GM18498 (cell line): ENCODE measurements around the gene FIG4.
"Not testable (repeated sequence)": the region's sequence is repeated elsewhere in the genome, so short reads cannot be mapped to it uniquely, and the experiment has no call there.

Experiments used
- ATAC-seq: cut with Tn5 transposase; IDR thresholded peaks from one replicate; pipeline ENCODE4 v1.9.1; 2021; ENCODE audit warnings: mild to moderate bottlenecking, moderate library complexity; ENCODE audit not compliant: unreplicated experiment

FIG4 gene

GRCh38 chr6:109690737-109691621, at the start of gene FIG4, which contains the start of gene AK9:
Gene FIG4, plus strand, starts transcription at chr6:109691296. Its CDS starts 140 bp downstream, at chr6:109691436.
Gene AK9, minus strand, starts transcription at chr6:109691202. Its CDS starts 15,457 bp downstream, at chr6:109675745.
- peak; percentile 95 for ATAC-seq

- no peak for ATAC-seq
Measured at GRCh38 chr6:109644131-109644530, 47.0 kb upstream of the FIG4 start.

- no peak for ATAC-seq
Measured at GRCh38 chr6:109653264-109653663, 37.8 kb upstream of the FIG4 start.

- ATAC-seq, result no peak
Measured at GRCh38 chr6:109655761-109656262, 35.3 kb upstream of the FIG4 start.

- no peak for ATAC-seq
Measured at GRCh38 chr6:109660526-109661320, 30.4 kb upstream of the FIG4 start.

- no peak for ATAC-seq
Measured at GRCh38 chr6:109662192-109662591, 28.9 kb upstream of the FIG4 start.

- no peak for ATAC-seq
Measured at GRCh38 chr6:109669811-109670210, 21.3 kb upstream of the FIG4 start.

- no peak for ATAC-seq
Measured at GRCh38 chr6:109671733-109672132, 19.4 kb upstream of the FIG4 start.

- no peak for ATAC-seq
Measured at GRCh38 chr6:109672175-109672574, 18.9 kb upstream of the FIG4 start.

- no peak for ATAC-seq
Measured at GRCh38 chr6:109672839-109673238, 18.3 kb upstream of the FIG4 start.

- no peak for ATAC-seq
Measured at GRCh38 chr6:109676724-109677123, 14.4 kb upstream of the FIG4 start.

- ATAC-seq, result no peak
Measured at GRCh38 chr6:109678240-109678639, 12.9 kb upstream of the FIG4 start.

- not testable (repeated sequence) for ATAC-seq
Measured at GRCh38 chr6:109678661-109679505, 12.2 kb upstream of the FIG4 start.

- ATAC-seq, result no peak
Measured at GRCh38 chr6:109686566-109687265, 4.4 kb upstream of the FIG4 start.

GRCh38 chr6:109687271-109687761, 3.8 kb upstream of the FIG4 start:
- ATAC-seq, result no peak

GRCh38 chr6:109690373-109690736, 741 bp upstream of the FIG4 start:
- peak; percentile 58 for ATAC-seq

GRCh38 chr6:109693111-109693510, 2.0 kb downstream of the FIG4 start:
- ATAC-seq, result peak; percentile 41

GRCh38 chr6:109695468-109695867, 4.4 kb downstream of the FIG4 start:
- no peak for ATAC-seq

GRCh38 chr6:109696355-109696754, 5.3 kb downstream of the FIG4 start:
- no peak for ATAC-seq

GRCh38 chr6:109701221-109701620, 10.1 kb downstream of the FIG4 start:
- no peak for ATAC-seq
